Activated CD4-positive, alpha-beta T cell treated with anti-CD3 and anti-CD28 coated beads, Interleukin-2, Interleukin-4, amounts not matched to agents 100 ng/mL and 50 ng/mL, durations not matched to agents 16 hours and 8 hours (primary cell): Measurements from ENCODE around the gene MYRF.
A peak's percentile ranks its signal among the peaks of the same experiment; 100 is the strongest.

Source experiments
- DNase-seq: peaks from one replicate; pipeline ENCODE4 v3.0.0-alpha.2; 2020; ENCODE audit warnings: low spot score

Gene MYRF

GRCh38 chr11:61718621-61719302 lies 33.7 kb upstream of the MYRF start:
- no peak for DNase-seq

GRCh38 chr11:61719978-61720377 lies 32.5 kb upstream of the MYRF start:
- no peak for DNase-seq

GRCh38 chr11:61720597-61720996 lies 31.8 kb upstream of the MYRF start:
- DNase-seq, result no peak

- DNase-seq, result no peak
Measured at GRCh38 chr11:61724437-61724836, 28.0 kb upstream of the MYRF start.

GRCh38 chr11:61725781-61726231 lies 26.6 kb upstream of the MYRF start:
- DNase-seq, result no peak

GRCh38 chr11:61726775-61727174 lies 25.7 kb upstream of the MYRF start:
- no peak for DNase-seq

- no peak for DNase-seq
Measured at GRCh38 chr11:61727401-61727811, 25.0 kb upstream of the MYRF start.

- DNase-seq, result no peak
Measured at GRCh38 chr11:61728066-61728939, 24.1 kb upstream of the MYRF start.

GRCh38 chr11:61728940-61729219 lies 23.6 kb upstream of the MYRF start:
- no peak for DNase-seq

GRCh38 chr11:61730240-61730994 lies 22.0 kb upstream of the MYRF start:
- DNase-seq, result no peak

- DNase-seq, result no peak
Measured at GRCh38 chr11:61731211-61731951, 21.1 kb upstream of the MYRF start.

- no peak for DNase-seq
Measured at GRCh38 chr11:61731952-61732675, 20.3 kb upstream of the MYRF start.

GRCh38 chr11:61732705-61733104 lies 19.7 kb upstream of the MYRF start:
- DNase-seq, result no peak

- peak; percentile 85 for DNase-seq
Measured at GRCh38 chr11:61733120-61733978, 19.1 kb upstream of the MYRF start.

GRCh38 chr11:61734767-61735166 lies 17.7 kb upstream of the MYRF start:
- no peak for DNase-seq

- no peak for DNase-seq
Measured at GRCh38 chr11:61735391-61735790, 17.0 kb upstream of the MYRF start.

- no peak for DNase-seq
Measured at GRCh38 chr11:61736310-61736709, 16.1 kb upstream of the MYRF start.

GRCh38 chr11:61737131-61737530 lies 15.3 kb upstream of the MYRF start:
- no peak for DNase-seq

- DNase-seq, result no peak
Measured at GRCh38 chr11:61737636-61738386, 14.6 kb upstream of the MYRF start.

GRCh38 chr11:61738776-61739175 lies 13.7 kb upstream of the MYRF start:
- no peak for DNase-seq
